ENCODE data around the gene VPS13D.

The VPS13D gene

DNA sequence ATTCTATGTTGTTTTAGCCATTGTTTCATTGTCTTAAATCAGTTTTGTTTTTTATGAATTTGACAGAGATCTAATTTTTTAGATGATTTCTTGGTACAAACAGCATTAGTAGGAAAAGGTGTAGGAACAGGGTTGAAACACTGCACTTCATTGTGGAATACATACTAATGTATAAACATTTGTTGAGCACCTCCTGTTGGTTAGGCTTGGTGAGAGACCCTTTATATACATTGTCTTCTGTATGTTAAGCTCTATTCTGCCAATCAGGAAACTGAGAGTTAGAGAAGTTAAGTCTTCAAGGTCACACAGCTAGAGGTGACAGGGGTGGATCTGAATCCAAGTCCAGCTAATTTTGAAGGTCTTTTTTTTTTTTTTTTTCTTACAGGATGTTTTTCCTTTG is 192.7 kb downstream of the VPS13D start:
- DNase-seq (ENCODE audit: extremely low spot score) = no peak
- TF ChIP-seq CTCF (IDR thresholded peaks at IDR 0.05; ENCODE audit: control extremely low read depth, extremely low read depth, low read depth, missing control alignments) = no peak
- ChIA-PET POLR2A (no interaction called here), CTCF (interaction anchor here (1.3 to 1.6 kb wide), 2 partner anchors 7 to 12 kb away, joined by 3 to 6 read pairs; no protein-coding TSS in a partner anchor)

GRCh38 chr1:12424087-12424529 is 194.3 kb downstream of the VPS13D start:
- DNase-seq (ENCODE audit: extremely low spot score) = no peak
- no peak for TF ChIP-seq CTCF (IDR thresholded peaks at IDR 0.05; ENCODE audit: control extremely low read depth, extremely low read depth, low read depth, missing control alignments)
- CTCF ChIA-PET = interaction anchor here (1.3 to 2.5 kb wide), 4 partner anchors 9 to 43 kb away, joined by 3 to 6 read pairs (median 4); no protein-coding TSS in a partner anchor
- POLR2A ChIA-PET = no interaction called here

DNA sequence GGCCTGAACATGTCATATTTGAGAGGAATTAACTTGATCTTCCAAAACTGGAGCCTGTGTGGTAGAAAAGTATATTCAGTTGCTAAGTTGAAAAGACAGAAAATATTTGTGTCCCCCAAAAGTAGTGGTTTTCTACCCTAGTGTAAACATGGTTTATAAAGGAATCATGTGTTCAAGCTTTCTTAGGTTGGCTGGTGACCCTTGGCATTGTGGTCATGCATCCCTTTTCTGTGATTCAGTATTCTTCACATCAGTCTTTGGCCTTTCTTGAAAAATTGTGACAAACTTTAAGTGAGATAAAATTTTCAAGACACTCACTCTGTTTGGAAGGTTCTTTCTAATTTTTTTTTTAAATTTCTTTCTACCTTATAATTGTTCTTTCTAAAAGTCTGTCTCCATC is 195.0 kb downstream of the VPS13D start:
- no peak for TF ChIP-seq CTCF (IDR thresholded peaks at IDR 0.05; ENCODE audit: control extremely low read depth, extremely low read depth, low read depth, missing control alignments)
- CTCF ChIA-PET = interaction anchor here (1.3 to 2.5 kb wide), 2 partner anchors 11 to 43 kb away, joined by 3 to 6 read pairs; no protein-coding TSS in a partner anchor
- no peak for DNase-seq (ENCODE audit: extremely low spot score)
- POLR2A ChIA-PET = no interaction called here

- ChIA-PET CTCF (interaction anchor here (2.5 kb wide), 1 partner anchor 10 kb away, joined by 6 read pairs; no protein-coding TSS in a partner anchor), POLR2A (no interaction called here)
- no peak for DNase-seq (ENCODE audit: extremely low spot score)
- TF ChIP-seq CTCF (IDR thresholded peaks at IDR 0.05; ENCODE audit: control extremely low read depth, extremely low read depth, low read depth, missing control alignments) = no peak
Observed at GRCh38 chr1:12426030-12426429, 196.2 kb downstream of the VPS13D start.

DNA sequence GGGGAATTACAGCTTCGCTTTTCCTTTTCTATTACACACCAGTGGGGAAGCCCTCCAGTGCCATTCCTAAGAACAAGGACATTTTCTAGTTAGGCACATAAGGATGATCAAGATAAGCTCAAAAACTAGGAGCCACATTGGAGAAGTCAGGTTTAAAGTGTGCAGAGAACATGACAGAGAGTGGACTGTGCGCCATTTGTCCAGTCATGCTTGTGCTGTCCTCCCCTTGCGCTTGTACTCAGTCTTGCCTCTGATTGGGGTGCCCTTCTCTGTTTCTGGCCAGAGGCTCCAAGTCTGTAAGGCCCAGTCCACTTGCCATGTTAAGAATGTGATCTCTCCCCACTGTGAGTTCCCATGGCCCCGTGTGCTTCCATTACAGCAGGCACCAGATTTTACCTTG is 198.5 kb downstream of the VPS13D start:
- CTCF ChIA-PET = interaction anchor here (1.4 kb wide), 1 partner anchor 30 kb away, joined by 3 read pairs; no protein-coding TSS in a partner anchor
- no peak for TF ChIP-seq CTCF (IDR thresholded peaks at IDR 0.05; ENCODE audit: control extremely low read depth, extremely low read depth, low read depth, missing control alignments)
- DNase-seq (ENCODE audit: extremely low spot score) = no peak
- POLR2A ChIA-PET = no interaction called here

DNA sequence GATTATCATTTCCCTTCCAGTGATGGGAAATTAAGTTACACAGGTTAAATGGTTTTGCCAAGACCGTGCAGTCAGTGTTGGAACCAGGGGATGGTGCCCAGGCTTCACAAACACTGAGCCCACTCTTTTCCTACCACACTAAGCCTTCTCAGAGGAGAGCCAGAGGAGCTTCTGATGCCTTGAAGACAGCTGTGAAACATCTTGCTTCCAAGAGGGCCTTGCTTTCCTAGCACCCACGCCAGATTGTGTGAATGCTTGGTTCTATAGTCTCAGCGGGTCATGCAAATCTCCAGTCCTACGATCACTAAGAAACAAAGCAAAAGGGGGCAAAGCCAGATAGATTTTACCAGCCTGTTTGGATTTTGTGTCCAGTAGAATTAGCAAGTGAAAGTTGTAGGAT is 200.7 kb downstream of the VPS13D start:
- TF ChIP-seq CTCF (IDR thresholded peaks at IDR 0.05; ENCODE audit: control extremely low read depth, extremely low read depth, low read depth, missing control alignments) = no peak
- POLR2A ChIA-PET = no interaction called here
- CTCF ChIA-PET = no interaction called here
- DNase-seq (ENCODE audit: extremely low spot score) = no peak
